Endometrial microvascular endothelial cells (primary cell): ENCODE measurements around the gene SLC66A2. TPM values are rescaled to one million over a fixed set of nuclear protein-coding genes. Genes with fewer than 3 reads are reported as not detected.

Source experiments
- in situ Hi-C: cut with HindIII; loops from 2 replicates; pipeline ENCODE4 v1.10.0; 2017; ENCODE audit warnings: low sequenced_read_pairs, low pct_unique_long_range_greater_than_20kb; ENCODE audit errors: inconsistent ontology term
- total RNA-seq: library from RNA; depleted of rRNA; stranded (reverse); fragments of >200 nt; gene quantifications from one replicate; pipeline ENCODE4 v1.2.3, GENCODE V29; 2015; ENCODE audit errors: inconsistent ontology term

Gene SLC66A2
- total RNA-seq, 1 donor from 2014 or later, result 44.9 TPM

- in situ Hi-C loops, result no loop called here
Observed at GRCh38 chr18:79864006-79864725, 87.3 kb downstream of the SLC66A2 start.

- in situ Hi-C loops, result no loop called here
Observed at GRCh38 chr18:79863161-79864005, 88.1 kb downstream of the SLC66A2 start.

- in situ Hi-C loops, result no loop called here
Observed at GRCh38 chr18:79862562-79862961, 88.9 kb downstream of the SLC66A2 start.

GRCh38 chr18:79861687-79862086, 89.8 kb downstream of the SLC66A2 start:
- in situ Hi-C loops, result no loop called here

- in situ Hi-C loops, result no loop called here
Observed at GRCh38 chr18:79859314-79859713, 92.1 kb downstream of the SLC66A2 start.

- in situ Hi-C loops, result no loop called here
Observed at GRCh38 chr18:79857082-79857671, 94.3 kb downstream of the SLC66A2 start.

GRCh38 chr18:79856119-79857007, 95.1 kb downstream of the SLC66A2 start:
- in situ Hi-C loops, result no loop called here

GRCh38 chr18:79855147-79855933, 96.1 kb downstream of the SLC66A2 start:
- in situ Hi-C loops, result no loop called here

GRCh38 chr18:79853993-79854364, 97.5 kb downstream of the SLC66A2 start:
- in situ Hi-C loops, result no loop called here

GRCh38 chr18:79853303-79853992, 98.0 kb downstream of the SLC66A2 start:
- in situ Hi-C loops, result no loop called here

- in situ Hi-C loops, result no loop called here
Observed at GRCh38 chr18:79852561-79853302, 98.7 kb downstream of the SLC66A2 start.

Other genes with a start within 250 kb of the SLC66A2 start
- gene KCNG2, start 153.7 kb downstream of the SLC66A2 start, total RNA-seq, result not detected
- 1.2 TPM for gene HSBP1L1, start 13.0 kb upstream of the SLC66A2 start, total RNA-seq
- gene TXNL4A, start 36.9 kb upstream of the SLC66A2 start, total RNA-seq, result 59.3 TPM
- gene RBFA, start 82.8 kb upstream of the SLC66A2 start, total RNA-seq, result 29.5 TPM
- gene ADNP2, start 157.6 kb upstream of the SLC66A2 start, total RNA-seq, result 11.3 TPM